Measurements from ENCODE around the gene NCKAP5L.

Gene NCKAP5L

DNA sequence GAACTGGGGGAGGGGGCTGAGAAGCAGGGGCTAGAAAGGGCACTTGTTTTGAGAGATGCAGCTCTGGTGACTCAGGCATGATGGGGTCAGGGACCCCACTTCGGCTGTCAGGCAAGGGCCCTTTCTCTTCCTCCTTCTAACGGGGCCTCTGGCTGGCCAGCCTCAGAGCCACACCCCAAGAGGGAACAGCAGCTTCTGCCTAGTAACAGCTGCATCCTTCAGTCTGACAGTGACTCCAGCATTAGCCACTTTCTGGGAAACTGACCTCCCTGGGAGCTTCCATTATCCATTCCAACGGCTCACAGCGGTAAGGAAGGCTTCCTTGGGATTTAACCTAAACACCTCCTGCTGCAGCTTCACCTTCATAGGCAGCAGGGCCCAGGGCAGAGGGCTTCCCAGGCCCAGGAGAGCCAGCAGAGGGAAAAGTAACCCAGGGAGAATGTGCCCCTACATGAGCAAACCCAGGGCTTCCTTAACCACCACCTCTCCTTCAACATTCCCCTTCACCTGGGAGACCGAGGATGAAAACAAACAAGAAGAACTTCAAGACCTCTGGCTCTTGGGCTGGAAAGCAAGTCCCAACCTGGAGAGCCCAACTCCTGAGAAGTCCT is 2.7 kb downstream of the NCKAP5L start:
- no peak for TF ChIP-seq EZH2phosphoT487 (IDR thresholded peaks at IDR 0.05; ENCODE audit: low read depth)
- Histone ChIP-seq H3K4me2 (ENCODE audit: low read length) (no peak overlapping the region), H4K20me1 (ENCODE audit: insufficient read depth, low read length) (no peaks in the 10 kb centered on the region), H2AFZ (ENCODE audit: low read depth, low read length) (no peak overlapping the region), H3K4me1 (ENCODE audit: low read length) (peaks cover 25% of the 10 kb centered on the region), H3K9ac (ENCODE audit: low read length) (no peak overlapping the region), H3K27me3 (ENCODE audit: low read depth, low read length) (no peaks in the 10 kb centered on the region), H3K79me2 (ENCODE audit: low read length) (0 out of 2 replicates have a peak, but pooled peaks cover 7% of the 10 kb centered on the region), H3K4me3 (ENCODE audit: low read length) (no peak overlapping the region), H3K36me3 (replicated peaks; ENCODE audit: low read depth, low read length) (no peaks in the 10 kb centered on the region), H3K27ac (ENCODE audit: low read length) (no peak overlapping the region), H3K9me3 (ENCODE audit: insufficient read depth, low read length) (no peaks in the 10 kb centered on the region)

DNA sequence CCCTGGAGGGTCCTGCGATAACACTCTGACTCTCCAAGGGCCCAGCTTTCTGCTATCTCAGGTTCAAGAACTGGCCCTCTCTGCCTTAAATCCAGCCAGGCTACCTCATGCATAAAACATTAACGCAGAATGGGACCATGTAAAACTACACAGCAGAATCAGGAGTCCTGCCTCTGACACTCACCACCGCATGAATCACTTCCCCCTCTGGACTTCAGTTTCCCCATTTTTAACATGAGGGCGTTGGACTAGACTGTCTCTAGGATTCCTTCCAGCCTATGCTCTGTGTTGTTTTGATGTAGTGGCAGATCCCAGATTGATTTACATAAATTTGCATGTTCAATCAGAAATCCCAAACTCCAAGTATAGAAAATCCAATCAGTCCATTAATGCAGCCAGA is 3.3 kb downstream of the NCKAP5L start:
- Histone ChIP-seq H3K9me3 (ENCODE audit: insufficient read depth, low read length) (no peaks in the 10 kb centered on the region), H3K27ac (ENCODE audit: low read length) (no peak overlapping the region), H2AFZ (ENCODE audit: low read depth, low read length) (no peak overlapping the region), H3K36me3 (replicated peaks; ENCODE audit: low read depth, low read length) (no peaks in the 10 kb centered on the region), H3K79me2 (ENCODE audit: low read length) (0 out of 2 replicates have a peak, but pooled peaks cover 7% of the 10 kb centered on the region), H3K27me3 (ENCODE audit: low read depth, low read length) (no peaks in the 10 kb centered on the region), H3K4me1 (ENCODE audit: low read length) (peaks cover 25% of the 10 kb centered on the region), H3K4me2 (ENCODE audit: low read length) (no peak overlapping the region), H3K9ac (ENCODE audit: low read length) (no peak overlapping the region), H4K20me1 (ENCODE audit: insufficient read depth, low read length) (no peaks in the 10 kb centered on the region), H3K4me3 (ENCODE audit: low read length) (no peak overlapping the region)
- TF ChIP-seq EZH2phosphoT487 (IDR thresholded peaks at IDR 0.05; ENCODE audit: low read depth) = no peak
- TF ChIP-seq, protein P1, sequence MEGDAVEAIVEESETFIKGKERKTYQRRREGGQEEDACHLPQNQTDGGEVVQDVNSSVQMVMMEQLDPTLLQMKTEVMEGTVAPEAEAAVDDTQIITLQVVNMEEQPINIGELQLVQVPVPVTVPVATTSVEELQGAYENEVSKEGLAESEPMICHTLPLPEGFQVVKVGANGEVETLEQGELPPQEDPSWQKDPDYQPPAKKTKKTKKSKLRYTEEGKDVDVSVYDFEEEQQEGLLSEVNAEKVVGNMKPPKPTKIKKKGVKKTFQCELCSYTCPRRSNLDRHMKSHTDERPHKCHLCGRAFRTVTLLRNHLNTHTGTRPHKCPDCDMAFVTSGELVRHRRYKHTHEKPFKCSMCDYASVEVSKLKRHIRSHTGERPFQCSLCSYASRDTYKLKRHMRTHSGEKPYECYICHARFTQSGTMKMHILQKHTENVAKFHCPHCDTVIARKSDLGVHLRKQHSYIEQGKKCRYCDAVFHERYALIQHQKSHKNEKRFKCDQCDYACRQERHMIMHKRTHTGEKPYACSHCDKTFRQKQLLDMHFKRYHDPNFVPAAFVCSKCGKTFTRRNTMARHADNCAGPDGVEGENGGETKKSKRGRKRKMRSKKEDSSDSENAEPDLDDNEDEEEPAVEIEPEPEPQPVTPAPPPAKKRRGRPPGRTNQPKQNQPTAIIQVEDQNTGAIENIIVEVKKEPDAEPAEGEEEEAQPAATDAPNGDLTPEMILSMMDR (IDR thresholded peaks at IDR 0.05; ENCODE audit: low read depth, low read length) = no peak

DNA sequence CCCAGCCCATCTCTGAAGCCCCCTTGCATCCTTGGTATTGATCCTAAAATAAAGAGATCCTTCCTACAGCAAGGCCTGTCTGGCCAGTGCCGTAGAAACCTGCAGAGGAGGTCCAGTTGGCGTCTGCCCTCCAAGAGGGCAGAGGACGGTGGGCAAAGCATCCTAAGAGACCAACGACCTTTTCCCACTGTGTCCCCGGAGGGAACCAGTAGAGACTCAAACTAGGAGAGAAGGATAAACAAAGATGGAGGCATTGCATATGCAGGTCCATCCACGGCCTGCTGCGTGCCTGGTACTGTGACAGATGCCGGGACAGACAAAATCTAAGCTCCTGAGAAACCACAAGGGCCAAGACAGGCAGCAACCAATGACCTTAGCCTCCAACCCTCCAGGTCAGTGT is 3.8 kb downstream of the NCKAP5L start:
- Histone ChIP-seq H3K79me2 (ENCODE audit: low read length) (0 out of 2 replicates have a peak, but pooled peaks cover 7% of the 10 kb centered on the region), H3K27ac (ENCODE audit: low read length) (no peak overlapping the region), H3K36me3 (replicated peaks; ENCODE audit: low read depth, low read length) (no peaks in the 10 kb centered on the region), H3K27me3 (ENCODE audit: low read depth, low read length) (no peaks in the 10 kb centered on the region), H3K4me1 (ENCODE audit: low read length) (peaks cover 25% of the 10 kb centered on the region), H3K4me3 (ENCODE audit: low read length) (no peak overlapping the region), H3K4me2 (ENCODE audit: low read length) (no peak overlapping the region), H4K20me1 (ENCODE audit: insufficient read depth, low read length) (no peaks in the 10 kb centered on the region), H2AFZ (ENCODE audit: low read depth, low read length) (no peak overlapping the region), H3K9me3 (ENCODE audit: insufficient read depth, low read length) (no peaks in the 10 kb centered on the region), H3K9ac (ENCODE audit: low read length) (no peak overlapping the region)
- no peak for TF ChIP-seq EZH2phosphoT487 (IDR thresholded peaks at IDR 0.05; ENCODE audit: low read depth)
- TF ChIP-seq, protein P1 (IDR thresholded peaks at IDR 0.05; ENCODE audit: low read depth, low read length) = no peak

DNA sequence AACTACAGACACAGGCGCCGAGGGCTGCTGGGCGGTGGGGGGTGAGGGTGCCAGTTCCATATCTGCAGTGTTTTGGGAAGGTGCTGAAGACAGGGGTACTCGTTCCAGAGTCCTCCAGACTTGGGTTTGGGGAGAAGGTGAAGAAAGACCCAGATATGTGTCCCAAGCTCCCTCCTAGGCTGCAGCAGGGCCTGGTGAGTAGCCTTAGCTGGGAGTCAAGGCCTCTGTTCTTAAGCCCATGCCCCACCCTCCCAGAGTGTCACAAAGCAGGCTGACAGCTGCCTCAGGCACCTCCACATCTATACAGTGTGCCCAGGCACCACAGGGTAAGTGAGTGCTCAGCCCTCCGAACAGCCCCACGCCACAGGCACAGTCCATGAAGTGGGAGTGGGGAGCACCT is 4.3 kb downstream of the NCKAP5L start:
- Histone ChIP-seq H3K9ac (ENCODE audit: low read length) (no peak overlapping the region), H3K79me2 (ENCODE audit: low read length) (0 out of 2 replicates have a peak, but pooled peaks cover 7% of the 10 kb centered on the region), H3K27me3 (ENCODE audit: low read depth, low read length) (no peaks in the 10 kb centered on the region), H3K36me3 (replicated peaks; ENCODE audit: low read depth, low read length) (no peaks in the 10 kb centered on the region), H3K4me2 (ENCODE audit: low read length) (no peak overlapping the region), H2AFZ (ENCODE audit: low read depth, low read length) (no peak overlapping the region), H3K9me3 (ENCODE audit: insufficient read depth, low read length) (no peaks in the 10 kb centered on the region), H4K20me1 (ENCODE audit: insufficient read depth, low read length) (no peaks in the 10 kb centered on the region), H3K4me1 (ENCODE audit: low read length) (peaks cover 21% of the 10 kb centered on the region), H3K27ac (ENCODE audit: low read length) (no peak overlapping the region), H3K4me3 (ENCODE audit: low read length) (no peak overlapping the region)
- TF ChIP-seq EZH2phosphoT487 (IDR thresholded peaks at IDR 0.05; ENCODE audit: low read depth) = no peak
- TF ChIP-seq, protein P1 (IDR thresholded peaks at IDR 0.05; ENCODE audit: low read depth, low read length) = no peak
